PC-3 (cell line): ENCODE data around the gene RASL12. TPM values are rescaled to one million over a fixed set of nuclear protein-coding genes. Genes with fewer than 3 reads are reported as not detected.

Experiments used
- ATAC-seq: fragments of 200-7000 bp; cut with Tn5 transposase; 2 replicates; pipeline ENCODE4 v1.9.1; 2020; ENCODE audit warnings: mild to moderate bottlenecking, moderate library complexity
- BruUV-seq: library from RNA; stranded (reverse); fragments of 400-500 nt; replicated peaks from 2 replicates; lab custom pipeline; 2021; lab: Mats Ljungman, UMichigan
- CTCF ChIA-PET: fragments of 300-600 bp; sonication (Branson Sonifier 250); formaldehyde crosslinking; loops from one replicate; lab custom pipeline; 2022; ENCODE audit warnings: antibody characterized with exemption; lab: Charles Lee
- POLR2A ChIA-PET: fragments of 300-600 bp; sonication (Branson Sonifier 250); formaldehyde crosslinking; loops from one replicate; lab custom pipeline; 2022; ENCODE audit warnings: antibody characterized with exemption; ENCODE audit not compliant: unreplicated experiment; lab: Charles Lee
- DNase-seq: peaks from one replicate; pipeline ENCODE4 v3.0.0-alpha.2; 2015
- H2AFZ ChIP-seq: fragments of 300-600 bp; sonication (generic); 2 replicates; pipeline ENCODE4 v1.6.0; 2016; ENCODE audit warnings: antibody characterized with exemption, low read length
- H3F3A ChIP-seq: fragments of 300-600 bp; sonication (generic); one replicate; pipeline ENCODE4 v1.6.0; 2017; ENCODE audit warnings: antibody characterized with exemption, low read length, control low read depth, mild to moderate bottlenecking; ENCODE audit not compliant: unreplicated experiment
- H3K27ac ChIP-seq: fragments of 300-600 bp; sonication (generic); 2 replicates; pipeline ENCODE4 v1.5.1; 2016; ENCODE audit warnings: mild to moderate bottlenecking, low read length
- H3K27me3 ChIP-seq: fragments of 300-600 bp; sonication (generic); 2 replicates; pipeline ENCODE4 v1.6.1; 2016; ENCODE audit warnings: low read length, mixed read lengths
- H3K36me3 ChIP-seq: fragments of 300-600 bp; sonication (generic); 2 replicates; pipeline ENCODE4 v1.6.1; 2016; ENCODE audit warnings: low read depth, mixed run types, low read length, mixed read lengths
- H3K4me1 ChIP-seq: fragments of 300-600 bp; sonication (generic); 2 replicates; pipeline ENCODE4 v1.5.1; 2016; ENCODE audit warnings: low read length; ENCODE audit not compliant: insufficient read depth
- H3K4me2 ChIP-seq: fragments of 300-600 bp; sonication (generic); 2 replicates; pipeline ENCODE4 v1.6.0; 2016; ENCODE audit warnings: low read length
- H3K4me3 ChIP-seq: fragments of 300-600 bp; sonication (generic); 2 replicates; pipeline ENCODE4 v1.5.1; 2016; ENCODE audit warnings: mild to moderate bottlenecking, low read length, mixed read lengths
- H3K79me2 ChIP-seq: fragments of 300-600 bp; sonication (generic); 2 replicates; pipeline ENCODE4 v1.6.1; 2017; ENCODE audit warnings: low read length, mixed read lengths
- H3K9ac ChIP-seq: fragments of 300-600 bp; sonication (generic); 2 replicates; pipeline ENCODE4 v1.6.0; 2016; ENCODE audit warnings: mild to moderate bottlenecking, low read length
- H3K9me2 ChIP-seq: fragments of 300-600 bp; sonication (generic); replicated peaks from 2 replicates; pipeline ENCODE4 v1.6.1; 2016; ENCODE audit warnings: mixed run types, low read length, mixed read lengths
- H3K9me3 ChIP-seq: fragments of 300-600 bp; sonication (generic); 2 replicates; pipeline ENCODE4 v1.6.1; 2016; ENCODE audit warnings: low read length, mixed read lengths
- H4K20me1 ChIP-seq: fragments of 300-600 bp; sonication (generic); 2 replicates; pipeline ENCODE4 v1.6.1; 2016; ENCODE audit warnings: low read length, mixed read lengths
- CTCF ChIP-seq: fragments of 300-600 bp; sonication (generic); conservative IDR thresholded peaks from 2 replicates; pipeline ENCODE4 v1.5.1; 2017; ENCODE audit warnings: antibody characterized with exemption, low read depth, mild to moderate bottlenecking, low read length
- EZH2 ChIP-seq: fragments of 300-600 bp; sonication (generic); IDR thresholded peaks from one replicate; pipeline ENCODE4 v1.6.1; 2017; ENCODE audit warnings: antibody characterized with exemption, mild to moderate bottlenecking, low read length; ENCODE audit not compliant: unreplicated experiment
- EZH2phosphoT487 ChIP-seq: fragments of 300-600 bp; sonication (generic); IDR thresholded peaks from 2 replicates; pipeline ENCODE4 v1.6.1; 2018; ENCODE audit warnings: mild to moderate bottlenecking, antibody characterized with exemption, low read length, borderline replicate concordance
- intact Hi-C: fragments of 100-400 bp; cut with micrococcal nuclease; formaldehyde crosslinking; loops from 2 replicates; pipeline ENCODE4 v1.9.0; 2023
- total RNA-seq: library from RNA; depleted of rRNA; stranded (reverse); fragments of >200 nt; gene quantifications from 2 replicates; pipeline ENCODE4 v1.2.3, GENCODE V29; 2014; rRNA removed

Gene RASL12
- total RNA-seq, 1 experiment from 2014 or later = not detected

- no peaks in the 10 kb centered on the region for H3F3A ChIP-seq
- no peaks in the 10 kb centered on the region for H3K9me3 ChIP-seq
- H3K4me3 ChIP-seq = no peak overlapping the region
- CTCF ChIA-PET = no interaction called here
- no peak overlapping the region for H3K4me2 ChIP-seq
- no peak for DNase-seq
- intact Hi-C loops = no loop called here
- H4K20me1 ChIP-seq = no peaks in the 10 kb centered on the region
- H3K27me3 ChIP-seq = no peaks in the 10 kb centered on the region
- H3K4me1 ChIP-seq = no peaks in the 10 kb centered on the region
- no peak for ATAC-seq
- H3K9ac ChIP-seq = no peak overlapping the region
- no peaks in the 10 kb centered on the region for H3K9me2 ChIP-seq
- POLR2A ChIA-PET = no interaction called here
- TF ChIP-seq EZH2phosphoT487 (no peak), CTCF (no peak), EZH2 (no peak)
- H3K36me3 ChIP-seq = peaks cover 17% of the 10 kb centered on the region
- no peak overlapping the region for H2AFZ ChIP-seq
- no TSS peak for BruUV-seq
- no peak overlapping the region for H3K27ac ChIP-seq
- no peaks in the 10 kb centered on the region for H3K79me2 ChIP-seq
These were observed 58.8 kb downstream of the RASL12 start for GRCh38 chr15:65008983-65009382.

- ChIA-PET CTCF (no interaction called here), POLR2A (no interaction called here)
- no peaks in the 10 kb centered on the region for H3K27me3 ChIP-seq
- intact Hi-C loops = no loop called here
- no TSS peak for BruUV-seq
- H3K4me2 ChIP-seq = no peak overlapping the region
- no peaks in the 10 kb centered on the region for H3K79me2 ChIP-seq
- DNase-seq = no peak
- no peak overlapping the region for H2AFZ ChIP-seq
- H3K4me3 ChIP-seq = no peak overlapping the region
- no peak overlapping the region for H3K9ac ChIP-seq
- H3K27ac ChIP-seq = no peak overlapping the region
- H3K9me3 ChIP-seq = no peaks in the 10 kb centered on the region
- H3F3A ChIP-seq = no peaks in the 10 kb centered on the region
- H4K20me1 ChIP-seq = no peaks in the 10 kb centered on the region
- H3K36me3 ChIP-seq = peaks cover 5% of the 10 kb centered on the region; the same call in 1 of the 2 replicates
- TF ChIP-seq CTCF = no peak
- no peak for TF ChIP-seq EZH2phosphoT487
- H3K4me1 ChIP-seq = no peaks in the 10 kb centered on the region
- H3K9me2 ChIP-seq = no peaks in the 10 kb centered on the region
- ATAC-seq = no peak
These were observed 60.9 kb downstream of the RASL12 start for GRCh38 chr15:65006876-65007275.

- no peaks in the 10 kb centered on the region for H3K4me1 ChIP-seq
- BruUV-seq = no TSS peak
- no peaks in the 10 kb centered on the region for H3K9me3 ChIP-seq
- H4K20me1 ChIP-seq = no peaks in the 10 kb centered on the region
- TF ChIP-seq CTCF (no peak), EZH2 (no peak), EZH2phosphoT487 (no peak)
- no peaks in the 10 kb centered on the region for H3K9me2 ChIP-seq
- ATAC-seq (no peak), DNase-seq (no peak)
- H3K36me3 ChIP-seq = peaks cover 5% of the 10 kb centered on the region; the same call in 1 of the 2 replicates
- H3K4me2 ChIP-seq = no peak overlapping the region
- intact Hi-C loops = no loop called here
- ChIA-PET POLR2A (no interaction called here), CTCF (no interaction called here)
- H2AFZ ChIP-seq = no peak overlapping the region
- H3K4me3 ChIP-seq = no peak overlapping the region
- H3K27ac ChIP-seq = no peak overlapping the region
- H3K9ac ChIP-seq = no peak overlapping the region
- H3K27me3 ChIP-seq = no peaks in the 10 kb centered on the region
- H3K79me2 ChIP-seq = no peaks in the 10 kb centered on the region
- H3F3A ChIP-seq = no peaks in the 10 kb centered on the region
These were observed 62.8 kb downstream of the RASL12 start for GRCh38 chr15:65004993-65005392.

Other genes with a start within 250 kb of the RASL12 start
- 43.5 and 45.3 TPM in 2 replicates for gene PIF1, start 242.3 kb downstream of the RASL12 start, total RNA-seq
- 3.7 and 4.3 TPM in 2 replicates for gene PLEKHO2, start 226.1 kb downstream of the RASL12 start, total RNA-seq
- gene ANKDD1A, start 156.1 kb downstream of the RASL12 start, total RNA-seq = 5.8 and 8.9 TPM in 2 replicates
- gene SPG21, start 78.1 kb downstream of the RASL12 start, total RNA-seq = 53.0 and 53.8 TPM in 2 replicates
- 15.5 and 31.3 TPM in 2 replicates for gene MTFMT, start 38.4 kb downstream of the RASL12 start, total RNA-seq
- not detected in 2 replicates for gene SLC51B, start 22.6 kb downstream of the RASL12 start, total RNA-seq
- not detected in 2 replicates for gene KBTBD13, start 8.8 kb upstream of the RASL12 start, total RNA-seq
- gene UBAP1L, start 47.2 kb upstream of the RASL12 start, total RNA-seq = 1.4 and 3.4 TPM in 2 replicates
- 9.5 and 13.7 TPM in 2 replicates for gene PDCD7, start 65.8 kb upstream of the RASL12 start, total RNA-seq
- 19.3 and 22.5 TPM in 2 replicates for gene CLPX, start 117.4 kb upstream of the RASL12 start, total RNA-seq
- not detected in 2 replicates for gene CILP, start 143.5 kb upstream of the RASL12 start, total RNA-seq
- 6.4 and 11.0 TPM in 2 replicates for gene PARP16, start 218.9 kb upstream of the RASL12 start, total RNA-seq
- gene RNU5A-1, start 228.1 kb upstream of the RASL12 start, total RNA-seq = not detected in 2 replicates
- not detected in 2 replicates for gene RNU5B-1, start 236.7 kb upstream of the RASL12 start, total RNA-seq